ENCODE data around the gene SMAD6.

Gene SMAD6

DNA sequence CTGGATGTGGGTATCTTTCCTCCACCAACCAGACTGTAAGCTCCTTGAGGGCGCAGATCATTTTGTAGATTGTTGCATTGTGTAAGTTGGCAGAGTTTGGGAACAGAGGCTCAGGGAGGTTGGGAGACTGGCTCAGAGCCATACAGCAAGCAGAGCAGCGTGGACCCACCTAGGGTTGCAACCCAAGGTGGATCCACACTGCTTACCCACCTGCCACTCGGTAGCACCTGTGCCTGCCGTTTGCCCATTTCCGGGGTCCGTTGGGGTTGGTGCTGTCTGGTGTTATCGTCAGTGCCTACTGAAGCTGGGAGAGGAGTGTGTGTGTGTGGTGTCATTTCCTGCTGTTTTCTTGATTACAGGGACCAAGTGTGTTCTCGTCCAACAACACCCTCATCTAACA, 19.0 kb downstream of the SMAD6 start:
- H3K79me2 ChIP-seq (ENCODE audit: low read length): no peaks in the 10 kb centered on the region
- no peaks in the 10 kb centered on the region for H3K9me2 ChIP-seq (replicated peaks; ENCODE audit: insufficient read depth, low read length)
- H3K27me3 ChIP-seq (replicated peaks; ENCODE audit: insufficient read depth, low read length): no peaks in the 10 kb centered on the region
- H3K36me3 ChIP-seq (replicated peaks; ENCODE audit: insufficient read depth, low read length): no peaks in the 10 kb centered on the region
- TF ChIP-seq EZH2 (optimal IDR thresholded peaks at IDR 0.05; ENCODE audit: low read depth, low read length) (no peak), EZH2phosphoT487 (IDR thresholded peaks at IDR 0.05; ENCODE audit: low read length) (no peak)
- TF ChIP-seq, protein P1, sequence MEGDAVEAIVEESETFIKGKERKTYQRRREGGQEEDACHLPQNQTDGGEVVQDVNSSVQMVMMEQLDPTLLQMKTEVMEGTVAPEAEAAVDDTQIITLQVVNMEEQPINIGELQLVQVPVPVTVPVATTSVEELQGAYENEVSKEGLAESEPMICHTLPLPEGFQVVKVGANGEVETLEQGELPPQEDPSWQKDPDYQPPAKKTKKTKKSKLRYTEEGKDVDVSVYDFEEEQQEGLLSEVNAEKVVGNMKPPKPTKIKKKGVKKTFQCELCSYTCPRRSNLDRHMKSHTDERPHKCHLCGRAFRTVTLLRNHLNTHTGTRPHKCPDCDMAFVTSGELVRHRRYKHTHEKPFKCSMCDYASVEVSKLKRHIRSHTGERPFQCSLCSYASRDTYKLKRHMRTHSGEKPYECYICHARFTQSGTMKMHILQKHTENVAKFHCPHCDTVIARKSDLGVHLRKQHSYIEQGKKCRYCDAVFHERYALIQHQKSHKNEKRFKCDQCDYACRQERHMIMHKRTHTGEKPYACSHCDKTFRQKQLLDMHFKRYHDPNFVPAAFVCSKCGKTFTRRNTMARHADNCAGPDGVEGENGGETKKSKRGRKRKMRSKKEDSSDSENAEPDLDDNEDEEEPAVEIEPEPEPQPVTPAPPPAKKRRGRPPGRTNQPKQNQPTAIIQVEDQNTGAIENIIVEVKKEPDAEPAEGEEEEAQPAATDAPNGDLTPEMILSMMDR (IDR thresholded peaks at IDR 0.05; ENCODE audit: low read length): no peak
- H4K20me1 ChIP-seq (ENCODE audit: insufficient read depth, low read length): no peaks in the 10 kb centered on the region
- no peak overlapping the region for H2AFZ ChIP-seq (ENCODE audit: low read length)
- 0 out of 2 replicates have a peak, but pooled peaks cover 2% of the 10 kb centered on the region for H3K4me1 ChIP-seq (ENCODE audit: low read length)
- H3K27ac ChIP-seq (ENCODE audit: low read length): no peak overlapping the region
- H3K4me2 ChIP-seq (ENCODE audit: low read depth, low read length): no peak overlapping the region
- no peak for DNase-seq
- H3K9me3 ChIP-seq (replicated peaks; ENCODE audit: insufficient read depth, low read length): no peaks in the 10 kb centered on the region
- H3K9ac ChIP-seq (ENCODE audit: low read length): no peak overlapping the region
- no peaks in the 10 kb centered on the region for H3F3A ChIP-seq (ENCODE audit: insufficient read depth, low read length)
- H3K4me3 ChIP-seq (ENCODE audit: low read length): no peak overlapping the region

DNA sequence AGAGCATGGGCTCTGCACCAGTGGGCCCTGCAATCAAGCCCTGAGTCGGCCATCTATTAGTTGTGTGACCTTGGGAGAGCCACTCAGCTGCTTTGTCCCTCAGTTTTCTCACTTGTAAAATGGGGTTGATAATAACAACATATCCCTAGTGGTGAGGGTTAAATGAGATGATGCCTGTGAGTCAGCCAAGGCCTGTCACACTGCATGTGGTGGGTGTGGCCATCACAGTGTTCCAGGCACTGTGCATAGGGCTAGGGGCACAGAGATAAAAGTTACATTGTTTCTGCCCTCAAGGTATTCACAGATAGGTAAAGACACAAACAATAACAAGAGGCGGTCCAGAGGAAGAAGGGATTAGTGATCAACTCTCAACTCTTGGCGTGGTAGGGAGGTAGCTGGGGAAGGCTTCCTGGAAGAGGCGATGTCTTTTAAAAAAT, 19.5 kb downstream of the SMAD6 start:
- TF ChIP-seq, protein P1 (IDR thresholded peaks at IDR 0.05; ENCODE audit: low read length): no peak
- TF ChIP-seq EZH2 (optimal IDR thresholded peaks at IDR 0.05; ENCODE audit: low read depth, low read length) (no peak), EZH2phosphoT487 (IDR thresholded peaks at IDR 0.05; ENCODE audit: low read length) (no peak)
- no peaks in the 10 kb centered on the region for H4K20me1 ChIP-seq (ENCODE audit: insufficient read depth, low read length)
- H3K9ac ChIP-seq (ENCODE audit: low read length): no peak overlapping the region
- H3K9me3 ChIP-seq (replicated peaks; ENCODE audit: insufficient read depth, low read length): no peaks in the 10 kb centered on the region
- no peak overlapping the region for H3K4me3 ChIP-seq (ENCODE audit: low read length)
- no peak for DNase-seq
- H3K27ac ChIP-seq (ENCODE audit: low read length): no peak overlapping the region
- H3K27me3 ChIP-seq (replicated peaks; ENCODE audit: insufficient read depth, low read length): no peaks in the 10 kb centered on the region
- H3F3A ChIP-seq (ENCODE audit: insufficient read depth, low read length): no peaks in the 10 kb centered on the region
- H3K4me1 ChIP-seq (ENCODE audit: low read length): no peaks in the 10 kb centered on the region
- no peaks in the 10 kb centered on the region for H3K79me2 ChIP-seq (ENCODE audit: low read length)
- no peaks in the 10 kb centered on the region for H3K36me3 ChIP-seq (replicated peaks; ENCODE audit: insufficient read depth, low read length)
- H2AFZ ChIP-seq (ENCODE audit: low read length): no peak overlapping the region
- no peaks in the 10 kb centered on the region for H3K9me2 ChIP-seq (replicated peaks; ENCODE audit: insufficient read depth, low read length)
- no peak overlapping the region for H3K4me2 ChIP-seq (ENCODE audit: low read depth, low read length)

DNA sequence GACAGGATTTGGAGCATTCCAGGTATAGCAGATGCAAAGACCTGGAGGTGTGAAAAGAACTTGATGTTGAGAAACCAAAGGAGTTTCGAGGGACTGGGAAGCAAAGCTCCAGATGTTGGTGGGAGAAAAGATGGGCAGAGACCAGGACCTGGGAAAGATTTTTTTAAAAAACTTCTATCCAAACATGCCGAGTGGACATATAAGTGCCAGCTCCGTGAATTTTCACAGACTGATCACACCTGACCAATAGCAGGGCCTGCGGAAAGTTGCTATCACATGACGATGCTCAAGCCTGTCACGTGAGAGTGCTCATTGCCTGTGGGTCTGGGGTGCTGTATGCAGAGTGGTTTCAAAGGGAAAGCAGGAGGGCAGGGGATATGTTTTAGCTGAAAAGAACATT, 19.9 kb downstream of the SMAD6 start:
- H3K9ac ChIP-seq (ENCODE audit: low read length): no peak overlapping the region
- no peak for DNase-seq
- TF ChIP-seq EZH2 (optimal IDR thresholded peaks at IDR 0.05; ENCODE audit: low read depth, low read length): no peak
- TF ChIP-seq, protein P1 (IDR thresholded peaks at IDR 0.05; ENCODE audit: low read length): no peak
- no peak for TF ChIP-seq EZH2phosphoT487 (IDR thresholded peaks at IDR 0.05; ENCODE audit: low read length)
- no peaks in the 10 kb centered on the region for H4K20me1 ChIP-seq (ENCODE audit: insufficient read depth, low read length)
- no peak overlapping the region for H3K27ac ChIP-seq (ENCODE audit: low read length)
- no peak overlapping the region for H2AFZ ChIP-seq (ENCODE audit: low read length)
- H3K79me2 ChIP-seq (ENCODE audit: low read length): no peaks in the 10 kb centered on the region
- H3K9me3 ChIP-seq (replicated peaks; ENCODE audit: insufficient read depth, low read length): no peaks in the 10 kb centered on the region
- H3K4me2 ChIP-seq (ENCODE audit: low read depth, low read length): no peak overlapping the region
- H3K27me3 ChIP-seq (replicated peaks; ENCODE audit: insufficient read depth, low read length): no peaks in the 10 kb centered on the region
- no peaks in the 10 kb centered on the region for H3K4me1 ChIP-seq (ENCODE audit: low read length)
- no peaks in the 10 kb centered on the region for H3K9me2 ChIP-seq (replicated peaks; ENCODE audit: insufficient read depth, low read length)
- H3K36me3 ChIP-seq (replicated peaks; ENCODE audit: insufficient read depth, low read length): no peaks in the 10 kb centered on the region
- no peak overlapping the region for H3K4me3 ChIP-seq (ENCODE audit: low read length)
- no peaks in the 10 kb centered on the region for H3F3A ChIP-seq (ENCODE audit: insufficient read depth, low read length)

Data from MM.1S (cell line).